ENCODE data around the gene CYTH1. TPM values are rescaled to one million over a fixed set of nuclear protein-coding genes. Genes with fewer than 3 reads are reported as not detected.

Gene CYTH1
- total RNA-seq, 1 experiment from 2014 or later: 9.7 TPM

DNA sequence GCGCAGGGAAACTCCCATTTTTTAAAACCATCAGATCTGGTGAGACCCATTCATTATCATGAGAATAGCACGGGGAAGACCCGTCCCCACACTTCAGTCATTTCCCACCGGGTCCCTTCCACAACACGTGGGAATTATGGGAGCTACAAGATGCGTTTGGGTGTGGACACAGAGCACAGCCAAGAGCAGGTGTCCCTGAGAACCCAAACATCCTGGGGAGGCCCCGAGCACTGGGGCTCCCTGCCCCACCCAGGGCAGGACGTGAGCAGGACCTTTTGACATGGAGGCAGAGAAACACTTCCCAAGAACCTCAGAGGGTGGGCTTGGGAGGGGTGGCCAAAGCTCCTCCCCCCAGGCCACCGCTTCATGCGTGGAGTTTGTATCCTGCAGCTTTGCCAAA is 115.0 kb downstream of the CYTH1 start:
- peaks cover 14% of the 10 kb centered on the region in 2 experiments for H3K4me1 Mint-ChIP-seq

More for the DNA sequence above, 115.0 kb downstream of the CYTH1 start:
- no peak overlapping the region for H2BK5ac ChIP-seq (ENCODE audit: insufficient read length, low read length)
- Mint-ChIP-seq H3K27ac (no peak overlapping the region), H3K4me3 (no peak overlapping the region), H3K27me3 (ENCODE audit: low read depth) (no peaks in the 10 kb centered on the region; the same call in 1 of the 2 replicates), H3K36me3 (ENCODE audit: insufficient read depth in 1 of 3, low read depth in 3 of 3) (no peaks in the 10 kb centered on the region; a peak in 1 of 7 replicates), H3K9me3 (peaks cover 0 to 3% of the 10 kb centered on the region in 2 experiments; a peak in 1 of 5 replicates)
- no peak overlapping the region for H2BK120ac ChIP-seq (ENCODE audit: low read depth, low read length, poor library complexity, severe bottlenecking)
- no peaks in the 10 kb centered on the region for H3K79me2 ChIP-seq (ENCODE audit: insufficient read depth, low read length)
- H2BK20ac ChIP-seq (ENCODE audit: low read depth, low read length, poor library complexity, severe bottlenecking): no peak overlapping the region
- no peak for DNase-seq
- H3K4me2 ChIP-seq (ENCODE audit: insufficient read depth, insufficient read length, low read length): no peak overlapping the region
- TF ChIP-seq, protein P1, sequence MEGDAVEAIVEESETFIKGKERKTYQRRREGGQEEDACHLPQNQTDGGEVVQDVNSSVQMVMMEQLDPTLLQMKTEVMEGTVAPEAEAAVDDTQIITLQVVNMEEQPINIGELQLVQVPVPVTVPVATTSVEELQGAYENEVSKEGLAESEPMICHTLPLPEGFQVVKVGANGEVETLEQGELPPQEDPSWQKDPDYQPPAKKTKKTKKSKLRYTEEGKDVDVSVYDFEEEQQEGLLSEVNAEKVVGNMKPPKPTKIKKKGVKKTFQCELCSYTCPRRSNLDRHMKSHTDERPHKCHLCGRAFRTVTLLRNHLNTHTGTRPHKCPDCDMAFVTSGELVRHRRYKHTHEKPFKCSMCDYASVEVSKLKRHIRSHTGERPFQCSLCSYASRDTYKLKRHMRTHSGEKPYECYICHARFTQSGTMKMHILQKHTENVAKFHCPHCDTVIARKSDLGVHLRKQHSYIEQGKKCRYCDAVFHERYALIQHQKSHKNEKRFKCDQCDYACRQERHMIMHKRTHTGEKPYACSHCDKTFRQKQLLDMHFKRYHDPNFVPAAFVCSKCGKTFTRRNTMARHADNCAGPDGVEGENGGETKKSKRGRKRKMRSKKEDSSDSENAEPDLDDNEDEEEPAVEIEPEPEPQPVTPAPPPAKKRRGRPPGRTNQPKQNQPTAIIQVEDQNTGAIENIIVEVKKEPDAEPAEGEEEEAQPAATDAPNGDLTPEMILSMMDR (conservative IDR thresholded peaks at IDR 0.05): no peak
- WGBS (ENCODE audit: extremely low coverage, insufficient read length, low lambda C conversion rate): no CpG with 5 or more reads among the region's 10 CpGs
- no peak overlapping the region for H2BK15ac ChIP-seq (ENCODE audit: low read depth, low read length)
- H3K4ac ChIP-seq (ENCODE audit: low read depth, low read length): no peak overlapping the region
- no peak overlapping the region for H3K14ac ChIP-seq (ENCODE audit: insufficient read depth, low read length)
- H3K4me1 ChIP-seq (ENCODE audit: insufficient read depth, low read length): no peaks in the 10 kb centered on the region
- no peak overlapping the region for H3K9ac ChIP-seq (ENCODE audit: extremely low read depth, insufficient read length, low read length)
- H3K18ac ChIP-seq (ENCODE audit: insufficient read length, low read depth, low read length): no peak overlapping the region
- no peaks in the 10 kb centered on the region for H4K20me1 ChIP-seq (ENCODE audit: control insufficient read depth, insufficient read depth, insufficient read length)
- H4K5ac ChIP-seq (ENCODE audit: insufficient read length, low read depth, low read length): no peak overlapping the region
- no peak overlapping the region for H3K27ac ChIP-seq (ENCODE audit: insufficient read length, low read depth, low read length)
- H4K91ac ChIP-seq (ENCODE audit: insufficient read length, low read depth, low read length): no peak overlapping the region
- no peaks in the 10 kb centered on the region for H3K79me1 ChIP-seq (ENCODE audit: insufficient read depth, low read depth, low read length, poor library complexity, severe bottlenecking)
- no peak overlapping the region for H4K8ac ChIP-seq (replicated peaks; ENCODE audit: insufficient read length, low read depth, low read length)
- no peaks in the 10 kb centered on the region for H3K23me2 ChIP-seq (ENCODE audit: insufficient read length, low read depth, low read length, poor library complexity, severe bottlenecking)
- H3K56ac ChIP-seq (ENCODE audit: insufficient read length, low read depth, low read length): no peak overlapping the region
- no peak overlapping the region for H3T11ph ChIP-seq (ENCODE audit: low read length)
- no peak overlapping the region for H2AFZ ChIP-seq (ENCODE audit: low read length)
- no peak overlapping the region for H2BK12ac ChIP-seq (ENCODE audit: insufficient read length, low read depth, low read length)
- H3K9me3 ChIP-seq (ENCODE audit: control insufficient read depth, low read depth, low read length): no peaks in the 10 kb centered on the region
- no peak overlapping the region for H2AK5ac ChIP-seq (ENCODE audit: insufficient read length, low read length)
- no peak overlapping the region for H3K23ac ChIP-seq (ENCODE audit: insufficient read length, low read depth, low read length)
- no peaks in the 10 kb centered on the region for H3K27me3 ChIP-seq (ENCODE audit: insufficient read depth, low read length)
